Adipose tissue (tissue), 3 donors: Measurements from ENCODE around the gene KCNS1. TPM values are rescaled to one million over a fixed set of nuclear protein-coding genes. Genes with fewer than 3 reads are reported as not detected.

Source experiments
- H3K27ac ChIP-seq: one replicate; pipeline ENCODE4 v1.5.1; 2013; ENCODE audit warnings: low read depth, low read length
- WGBS, 3 donors: extraction: QIAGEN DNeasy Blood & Tissue Kit; methylation state at CpG; one replicate each; pipeline ENCODE4 v1.1.7; 2013; 5-methylcytosine and 5-hydroxymethylcytosine counted together
- polyA plus RNA-seq, 3 donors: library from polyadenylated mRNA; stranded (reverse); fragments of 200-250 nt; gene quantifications; one replicate each; pipeline ENCODE4 v1.2.3, GENCODE V29; 2013
- donor health status: healthy with polysubstance abuse.
- donor health status: Bipolar disorder and iron deficiency.
- donor health status: healthy.

KCNS1 gene
- polyA plus RNA-seq, 3 donors = 0.01 to 0.05 TPM; not detected in 1

DNA sequence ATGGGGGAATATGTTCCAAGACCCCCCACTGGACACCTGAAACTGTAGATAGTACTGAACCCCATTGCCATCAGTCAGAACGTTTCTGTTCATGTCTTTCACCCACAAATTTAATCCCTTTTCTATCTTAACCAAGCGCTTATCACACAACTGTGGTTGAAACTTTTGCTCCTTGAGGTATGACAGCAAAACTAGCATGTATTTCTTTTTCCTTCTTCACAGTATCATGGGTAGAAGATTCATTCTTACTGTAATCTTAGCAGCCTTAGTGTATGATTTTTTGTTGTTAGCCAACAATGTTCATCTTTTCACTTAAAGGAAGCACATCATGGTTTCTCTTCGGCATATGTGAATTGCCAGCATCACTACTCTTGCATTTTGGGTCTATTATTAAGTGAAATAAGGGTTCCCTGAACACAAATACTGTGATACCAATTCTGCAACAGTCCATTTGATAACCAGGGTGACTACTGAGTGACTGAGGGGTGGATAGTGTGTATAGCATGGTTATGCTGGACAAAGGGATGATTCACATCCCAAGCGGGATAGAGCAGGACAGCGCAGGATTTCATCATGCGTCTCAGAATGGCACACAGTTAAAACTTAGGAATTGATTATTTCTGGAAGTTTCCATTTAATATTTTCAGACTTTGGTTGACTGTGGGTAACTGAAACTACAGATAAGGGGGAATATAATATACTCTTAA, 41.8 kb downstream of the KCNS1 start:
- no peak overlapping the region for H3K27ac ChIP-seq
- 86 to 92% (median 88%) methylated on average over 6 of the region's 6 CpGs for WGBS, 3 donors

DNA sequence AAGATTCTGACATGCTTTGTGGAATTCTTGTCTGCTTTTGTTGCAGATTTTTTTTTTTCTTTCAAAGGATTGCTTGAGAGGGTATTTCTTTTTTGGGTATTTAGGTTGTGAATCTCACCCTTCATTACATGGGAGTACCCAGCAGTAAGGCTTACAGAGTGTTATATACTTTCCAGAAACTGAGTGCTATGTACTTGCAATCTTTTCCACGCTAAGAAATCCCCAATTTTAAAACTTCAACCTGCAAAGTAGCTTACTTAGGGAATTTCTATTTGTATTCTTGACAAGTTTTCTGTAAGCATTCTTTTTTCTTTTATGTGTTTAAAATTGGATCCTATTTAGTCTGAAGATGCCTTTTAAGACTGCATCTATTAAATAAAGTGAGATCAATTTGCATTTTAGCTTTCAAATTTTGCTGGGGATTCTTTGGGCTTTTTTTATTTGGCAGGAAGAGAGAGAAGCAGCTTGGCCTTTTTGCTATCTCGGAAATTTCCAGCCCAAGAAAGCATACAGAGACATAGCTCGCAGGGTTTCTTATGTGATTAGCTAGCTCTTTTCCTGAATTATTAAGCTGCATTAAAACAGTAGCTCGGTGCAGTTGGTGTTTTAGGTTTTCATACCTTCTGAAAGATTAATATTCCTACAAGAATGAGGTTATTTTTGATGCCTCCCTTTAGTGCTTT, 42.6 kb downstream of the KCNS1 start:
- 89 to 93% (median 93%) methylated on average over 4 of the region's 4 CpGs for WGBS, 3 donors
- no peak overlapping the region for H3K27ac ChIP-seq

DNA sequence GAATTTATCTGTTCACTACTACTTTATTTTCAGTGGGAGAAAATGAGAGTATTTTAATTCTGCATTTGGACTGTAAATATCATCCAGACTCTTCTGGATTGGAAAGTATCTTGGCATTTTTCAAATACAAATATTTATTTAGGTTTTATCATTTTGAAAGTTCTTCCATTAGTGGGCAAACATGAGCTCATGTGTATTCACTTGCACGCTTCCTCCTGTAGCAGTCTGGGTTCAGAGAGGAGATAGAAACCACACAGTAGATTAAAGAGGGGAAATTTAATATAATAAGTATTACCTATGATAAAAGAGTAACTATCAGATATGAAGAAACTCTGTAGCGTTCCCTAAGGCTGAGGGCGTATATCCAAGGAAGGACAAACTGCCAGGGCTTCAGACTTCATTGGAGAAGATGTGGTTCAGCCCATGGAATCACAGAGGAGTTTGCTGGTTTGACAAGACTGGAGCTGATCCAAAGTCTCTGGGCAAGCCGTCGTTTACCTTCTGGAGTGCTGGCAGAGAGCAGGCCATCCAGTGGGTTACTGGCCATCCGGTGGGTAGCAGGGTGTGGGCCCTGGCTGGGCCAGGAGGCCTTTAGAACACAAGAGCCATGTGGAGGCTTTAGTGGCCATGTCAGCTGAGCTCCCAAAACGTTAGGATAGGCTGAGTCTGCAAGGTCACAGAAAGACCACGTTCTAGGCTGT, 44.3 kb downstream of the KCNS1 start:
- WGBS, 3 donors = 54 to 87% (median 81%) methylated on average over 8 of the region's 8 CpGs
- no peak overlapping the region for H3K27ac ChIP-seq

DNA sequence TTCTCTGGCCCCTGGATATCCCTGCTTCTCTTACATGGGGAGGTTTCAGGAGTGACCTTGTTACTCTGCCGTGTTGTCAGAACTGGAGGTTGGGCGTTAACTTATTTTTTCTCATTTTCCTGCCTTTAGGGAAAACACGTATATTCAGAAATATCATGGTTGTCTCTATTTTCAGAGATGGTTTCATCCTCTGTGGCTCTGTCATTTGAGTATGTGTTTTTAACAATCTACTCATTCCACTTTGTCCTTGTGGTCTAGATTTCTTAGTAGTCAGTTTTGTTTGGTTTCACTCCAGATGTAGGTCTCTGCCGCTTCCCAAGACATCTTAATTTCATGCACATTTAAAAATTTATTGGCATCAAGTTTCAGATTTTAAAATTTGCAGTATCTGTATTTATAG, 45.9 kb downstream of the KCNS1 start:
- 92 to 94% (median 93%) methylated on average over 4 of the region's 4 CpGs for WGBS, 3 donors
- H3K27ac ChIP-seq = no peak overlapping the region

DNA sequence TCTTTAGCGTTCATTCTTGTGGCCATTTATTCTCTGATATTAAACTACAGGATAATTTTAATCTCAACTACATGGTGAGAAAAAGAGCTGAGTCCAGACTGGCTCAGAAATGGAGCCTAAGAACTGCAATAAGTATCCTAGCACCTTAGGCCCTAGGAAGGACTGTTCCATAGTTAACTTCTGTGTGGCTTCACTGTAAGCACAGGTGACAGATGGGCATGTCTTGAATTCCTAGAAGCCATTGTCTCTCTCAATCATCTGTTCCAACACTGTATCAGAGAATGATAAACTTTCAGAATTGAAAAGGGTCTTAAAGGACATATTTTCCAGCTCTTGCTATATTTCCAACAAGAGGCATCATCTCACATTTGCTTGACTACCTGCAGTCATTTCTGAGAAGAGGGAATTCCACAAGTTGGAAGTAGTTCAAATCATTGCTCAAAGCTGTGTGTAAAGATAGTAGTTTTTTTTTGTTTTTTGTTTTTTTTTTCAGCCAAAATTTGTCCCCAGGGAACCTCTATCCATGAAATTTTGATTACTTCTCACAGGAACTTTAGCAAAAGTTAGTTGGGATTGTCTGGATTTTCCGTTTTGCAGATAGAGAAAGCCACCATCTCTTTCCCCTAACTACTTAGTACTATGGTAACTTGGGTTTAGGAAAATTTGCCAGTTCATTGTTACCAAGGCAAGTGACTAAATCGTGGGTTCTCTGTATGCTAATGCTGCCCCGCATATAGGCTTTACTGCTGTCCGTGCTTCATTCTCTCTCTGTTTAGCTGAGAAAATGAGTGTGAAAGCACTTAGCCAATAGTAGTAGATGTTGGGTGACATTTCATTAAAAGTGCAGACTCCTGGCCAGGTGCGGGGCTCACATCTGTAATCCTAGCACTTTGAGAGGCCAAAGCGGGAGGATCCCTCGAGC, 47.2 kb downstream of the KCNS1 start:
- 86 to 94% (median 86%) methylated on average over 8 of the region's 8 CpGs for WGBS, 3 donors
- no peak overlapping the region for H3K27ac ChIP-seq

DNA sequence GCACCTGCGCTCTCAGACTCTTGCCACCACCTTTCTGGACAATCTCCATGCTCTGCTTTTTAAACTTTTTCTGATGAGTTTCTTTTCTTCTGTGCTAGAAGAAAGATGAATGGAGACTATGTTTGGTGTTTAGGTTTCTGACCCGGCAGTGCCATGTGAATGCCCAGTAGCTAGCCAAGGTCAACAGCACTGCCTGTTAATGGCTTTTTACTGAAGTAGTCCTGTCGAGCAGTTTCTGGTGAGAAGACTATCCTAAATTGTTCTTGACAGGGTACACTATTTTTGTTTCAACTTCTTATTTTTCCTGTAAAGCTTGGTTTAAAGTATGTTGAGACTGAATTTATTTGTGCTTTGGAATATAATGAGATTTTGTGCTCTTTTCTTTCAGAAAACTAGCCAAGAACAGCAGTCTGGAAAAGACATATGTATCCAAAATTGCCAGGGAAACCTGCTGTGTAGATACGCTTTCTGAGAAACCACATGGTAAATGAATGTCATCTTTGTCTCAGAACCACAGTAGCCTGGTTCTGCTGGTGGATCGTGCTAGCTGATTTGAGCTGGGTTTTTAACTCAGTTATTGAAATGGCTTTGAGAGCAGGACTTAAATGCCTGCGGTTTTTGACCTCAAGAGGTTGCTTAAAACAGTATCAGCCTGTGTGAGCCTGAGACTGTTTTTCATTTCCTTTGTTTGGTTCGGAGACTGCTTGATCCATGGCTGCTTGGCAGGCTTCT, 48.1 kb downstream of the KCNS1 start:
- H3K27ac ChIP-seq = no peak overlapping the region
- 74 to 85% (median 78%) methylated on average over 7 of the region's 7 CpGs for WGBS, 3 donors

DNA sequence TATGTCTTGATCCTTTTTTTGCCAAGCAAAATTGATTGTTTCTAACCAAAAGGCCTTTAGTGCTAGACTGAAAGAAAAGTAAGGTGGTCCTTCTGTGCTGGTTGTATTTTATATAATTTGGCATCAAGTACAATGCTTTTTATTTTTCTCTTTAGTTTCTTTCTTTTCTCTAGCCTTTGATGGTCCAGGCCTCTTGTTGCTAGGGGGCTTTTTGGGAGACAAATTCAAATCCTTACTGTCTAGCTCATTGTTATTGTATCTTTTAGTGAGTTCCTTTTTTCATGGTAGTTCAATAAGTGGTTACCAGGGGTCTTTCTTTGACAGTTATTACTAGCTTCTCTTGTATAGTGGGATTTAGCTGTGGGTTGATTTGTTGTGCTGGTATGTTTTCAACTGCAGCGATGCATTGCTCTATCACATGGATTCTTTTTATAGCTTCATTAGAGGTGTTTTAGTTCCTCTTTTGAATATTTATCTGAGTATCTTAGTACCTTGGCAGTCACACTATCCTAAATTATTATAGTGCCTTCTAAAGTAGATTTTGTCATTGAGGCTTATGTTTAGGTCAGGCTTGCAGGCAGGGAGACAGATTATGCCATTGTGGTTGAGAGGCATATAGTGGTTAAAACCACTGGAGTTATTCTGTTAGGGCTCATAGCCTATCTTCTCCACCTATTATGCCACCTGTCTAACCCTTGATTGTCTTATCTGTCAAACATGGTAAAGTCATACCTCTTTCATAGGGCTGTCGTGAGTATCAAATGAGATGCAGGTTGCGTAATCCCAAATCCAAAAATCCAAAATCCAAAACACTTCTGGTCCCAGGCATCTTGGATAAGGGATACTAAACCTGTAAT, 49.5 kb downstream of the KCNS1 start:
- 78 to 84% (median 79%) methylated on average over 3 of the region's 3 CpGs for WGBS, 3 donors
- no peak overlapping the region for H3K27ac ChIP-seq

DNA sequence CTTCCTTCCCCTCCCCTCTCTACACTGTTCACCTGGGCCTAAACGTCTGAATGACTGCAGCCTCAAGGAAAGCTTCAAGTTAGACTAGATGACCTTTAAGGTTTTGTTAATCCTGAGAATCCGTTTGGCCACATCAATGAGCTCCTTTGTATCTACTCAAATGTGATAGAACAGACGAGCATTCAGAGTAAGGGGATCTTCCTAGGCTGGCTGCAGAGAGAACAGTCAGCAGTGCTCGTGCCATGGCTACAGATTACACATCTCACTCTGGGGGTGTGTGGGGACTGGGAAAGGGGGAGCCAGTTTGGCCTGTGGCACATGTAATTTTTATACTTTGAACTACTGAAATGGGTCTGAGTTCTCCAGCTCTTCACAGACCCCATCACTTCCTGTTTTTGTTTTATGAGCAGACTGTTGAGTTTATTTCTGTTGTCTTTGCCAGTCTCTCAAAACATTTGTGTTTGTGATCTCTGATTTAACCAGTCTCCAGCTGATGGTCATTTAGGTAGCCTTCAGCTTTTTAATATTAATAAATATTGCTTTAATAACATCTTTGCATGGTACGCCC, 50.9 kb downstream of the KCNS1 start:
- no peak overlapping the region for H3K27ac ChIP-seq
- WGBS, 3 donors = 65 to 69% (median 65%) methylated on average over 5 of the region's 5 CpGs

DNA sequence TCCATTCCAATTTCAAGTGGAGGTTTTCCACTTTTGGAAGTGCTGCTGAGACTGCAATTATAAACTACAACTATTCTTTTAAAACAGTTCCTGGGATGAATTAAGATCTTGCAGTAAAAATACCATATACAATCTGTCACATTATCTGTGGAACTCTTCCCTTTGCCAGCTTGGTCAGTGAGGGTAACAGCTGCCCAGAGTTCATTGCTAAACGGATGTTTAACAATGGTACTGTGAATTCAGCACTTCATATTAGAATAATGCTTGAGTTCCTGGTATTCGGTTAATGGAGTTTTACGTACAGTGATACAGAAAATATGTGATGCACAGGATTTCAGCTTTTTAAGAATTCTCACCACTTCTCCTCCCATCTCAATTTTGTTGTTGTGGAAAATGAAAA, 51.5 kb downstream of the KCNS1 start:
- no peak overlapping the region for H3K27ac ChIP-seq
- 74 to 76% (median 75%) methylated on average over 3 of the region's 3 CpGs for WGBS, 3 donors

DNA sequence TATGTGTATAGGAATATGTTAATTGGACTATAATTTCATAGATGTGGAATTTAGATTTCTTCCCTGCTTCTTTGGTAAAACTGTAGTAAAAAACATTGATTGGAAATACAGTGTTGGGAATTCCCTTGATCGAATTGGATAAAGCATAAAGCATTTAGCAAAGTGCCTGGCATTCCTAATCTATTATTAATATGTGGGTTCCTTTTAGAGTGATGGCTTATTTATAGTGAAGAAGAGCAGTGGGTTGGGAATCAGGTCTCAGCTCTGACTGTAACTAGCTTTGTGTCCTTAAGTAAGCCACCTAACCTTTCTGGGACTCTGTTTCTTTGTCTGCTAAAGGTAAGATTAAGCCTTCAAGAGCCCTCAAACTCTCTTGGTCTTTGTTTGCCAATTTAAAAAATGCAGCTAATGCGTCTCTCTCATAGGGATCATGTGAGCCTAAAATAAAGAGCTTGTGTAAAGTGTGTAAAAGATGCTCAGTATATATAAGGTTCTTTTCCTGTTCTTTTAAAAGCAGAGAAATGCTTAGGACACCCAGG, 53.3 kb downstream of the KCNS1 start:
- 80 to 98% (median 96%) methylated on average over 2 of the region's 2 CpGs for WGBS, 3 donors
- H3K27ac ChIP-seq = no peak overlapping the region

DNA sequence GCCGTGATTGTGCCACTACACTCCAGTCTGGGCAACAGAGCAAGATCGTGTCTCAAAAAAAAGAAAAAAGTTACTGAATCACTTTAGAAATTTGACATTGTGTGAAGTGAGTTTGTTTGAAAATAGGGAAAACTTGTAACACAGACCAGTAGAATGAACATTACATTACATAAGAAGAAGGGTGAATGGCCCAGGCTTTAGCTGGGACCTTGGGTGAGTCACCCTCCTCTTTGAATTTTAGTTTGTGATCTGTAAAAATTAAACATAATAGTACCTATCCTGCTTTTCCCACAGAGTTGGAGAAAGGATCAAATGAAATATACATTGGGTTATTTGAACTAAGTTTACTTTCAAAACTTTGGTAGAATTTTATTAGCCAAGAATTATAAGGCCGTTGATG, 56.3 kb downstream of the KCNS1 start:
- WGBS, 3 donors = 89 to 97% (median 95%) methylated on average over 3 of the region's 3 CpGs
- no peak overlapping the region for H3K27ac ChIP-seq

DNA sequence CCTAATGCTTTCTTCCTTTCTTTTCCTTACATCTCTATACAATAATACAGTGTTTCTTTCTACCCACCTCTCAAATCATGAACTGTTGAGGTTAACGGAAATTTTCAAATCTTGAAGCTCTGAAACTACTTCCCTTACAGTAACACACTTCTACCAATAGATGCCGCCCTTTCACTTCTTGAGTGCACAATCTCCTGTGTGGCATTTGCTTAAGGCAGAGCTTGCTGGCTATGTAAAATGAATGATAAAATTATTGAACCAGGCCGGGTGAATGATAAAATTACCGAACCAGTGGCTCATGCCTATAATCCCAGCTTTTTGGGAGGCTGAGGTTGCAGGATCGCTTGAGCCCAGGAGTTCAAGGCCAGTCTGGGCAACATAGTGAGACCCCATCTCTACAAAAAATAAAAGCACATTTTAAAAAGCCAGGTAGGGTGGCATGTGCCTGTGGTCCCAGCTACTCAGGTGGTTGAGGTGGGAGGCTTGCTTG, 56.8 kb downstream of the KCNS1 start:
- WGBS, 3 donors = 17 to 39% (median 37%) methylated on average over 5 of the region's 5 CpGs
- H3K27ac ChIP-seq = no peak overlapping the region

DNA sequence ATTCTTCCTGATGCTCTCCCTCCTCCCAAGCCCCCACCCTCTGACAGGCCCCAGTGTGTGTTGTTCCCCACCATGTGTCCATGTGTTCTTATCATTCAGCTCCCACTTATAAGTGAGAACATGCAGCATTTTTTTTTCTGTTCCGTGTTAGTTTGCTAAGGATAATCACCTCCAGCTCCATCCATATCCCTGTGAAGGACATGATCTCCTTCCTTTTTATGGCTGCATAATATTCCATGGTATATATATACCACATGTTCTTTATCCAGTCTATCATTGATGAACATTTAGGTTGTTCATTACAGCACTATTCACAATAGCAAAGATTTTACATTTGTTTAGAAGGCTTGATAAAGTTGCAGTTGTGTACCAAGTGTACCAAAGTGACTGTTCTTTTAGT, 57.9 kb downstream of the KCNS1 start:
- H3K27ac ChIP-seq = no peak overlapping the region
- WGBS, 3 donors = 97 to 100% (median 100%) methylated on average over 1 of the region's 1 CpG
